Stimulated activated CD4-positive, alpha-beta T cell treated with anti-CD3 and anti-CD28 coated beads, Interleukin-2, amount 100 ng/mL, for 24 hours (primary cell): Measurements from ENCODE around the gene PPIC.

Source experiments
- DNase-seq, 2 donors: peaks; one replicate each; pipeline ENCODE4 v3.0.0-alpha.2; 2020

Gene PPIC

DNA sequence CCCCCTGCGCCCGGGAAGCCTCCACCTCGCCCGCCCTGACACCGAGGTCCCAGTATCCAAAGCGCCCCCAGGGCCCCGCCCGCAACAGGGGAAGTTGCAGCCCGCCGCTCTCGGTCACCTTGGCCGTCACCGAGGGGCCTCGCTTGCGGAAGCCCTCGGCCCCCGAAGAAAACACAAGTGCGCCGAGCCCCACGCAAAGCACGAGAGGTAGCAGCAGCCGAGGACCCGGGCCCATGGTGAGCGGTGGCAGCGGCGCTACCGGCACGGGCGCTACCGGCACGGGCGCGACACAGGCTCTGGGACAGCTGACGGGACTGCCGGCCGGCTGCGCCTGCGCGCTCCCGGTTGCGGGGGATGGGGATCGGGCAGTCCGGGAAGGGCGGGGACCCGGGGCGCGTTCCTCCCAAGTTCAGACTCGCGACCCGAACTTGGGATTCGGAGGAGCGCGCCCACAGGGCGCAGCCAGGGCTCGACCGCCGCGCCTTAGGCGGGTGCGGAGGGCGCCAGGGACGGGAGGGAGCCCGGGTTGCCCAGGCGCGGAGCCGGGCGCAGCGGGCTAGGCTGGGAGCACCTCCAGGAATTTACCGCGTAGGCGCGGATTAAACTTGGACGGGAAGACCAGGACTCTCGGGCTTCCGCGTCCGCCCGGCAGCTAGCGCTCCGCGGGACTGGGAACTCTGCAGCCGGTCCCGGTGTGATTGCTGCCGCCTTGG, at the start of gene PPIC:
TSS of gene PPIC (minus strand) at position 335 of the 713 bp plus-strand sequence. CDS start at position 235, 100 bp downstream.
- peak; percentile 19 to 41 for DNase-seq

DNA sequence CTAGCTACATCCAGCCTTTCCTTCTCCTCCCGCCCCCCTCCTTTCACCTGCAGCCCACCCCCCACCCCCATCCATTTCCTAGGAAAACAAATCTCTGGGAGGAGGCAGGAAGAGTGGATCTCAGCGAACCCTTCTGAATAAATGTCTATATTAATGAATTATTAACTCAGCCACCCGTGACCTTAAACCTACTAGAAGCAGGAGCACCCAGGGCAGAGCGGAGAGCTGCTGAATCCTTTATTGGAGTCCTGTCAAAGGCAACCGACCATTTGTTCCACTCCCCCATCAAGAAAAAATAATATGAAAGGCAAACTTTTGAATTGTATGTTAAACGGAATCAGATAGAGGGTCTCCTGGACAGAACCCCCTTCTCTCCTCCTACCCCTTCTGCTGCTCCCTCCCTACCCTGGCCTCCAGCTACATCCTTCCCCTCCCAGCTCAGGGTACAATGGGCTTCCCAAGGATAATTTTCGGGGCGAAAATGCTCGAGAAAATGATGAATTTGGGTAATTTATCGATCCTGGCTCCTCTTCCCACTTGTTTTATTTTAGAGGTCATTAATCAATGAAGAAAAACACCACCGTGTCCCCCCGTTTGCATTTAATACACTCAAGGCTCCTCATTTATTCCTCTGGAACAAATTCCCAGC, 49.2 kb upstream of the PPIC start:
- DNase-seq, result no peak

DNA sequence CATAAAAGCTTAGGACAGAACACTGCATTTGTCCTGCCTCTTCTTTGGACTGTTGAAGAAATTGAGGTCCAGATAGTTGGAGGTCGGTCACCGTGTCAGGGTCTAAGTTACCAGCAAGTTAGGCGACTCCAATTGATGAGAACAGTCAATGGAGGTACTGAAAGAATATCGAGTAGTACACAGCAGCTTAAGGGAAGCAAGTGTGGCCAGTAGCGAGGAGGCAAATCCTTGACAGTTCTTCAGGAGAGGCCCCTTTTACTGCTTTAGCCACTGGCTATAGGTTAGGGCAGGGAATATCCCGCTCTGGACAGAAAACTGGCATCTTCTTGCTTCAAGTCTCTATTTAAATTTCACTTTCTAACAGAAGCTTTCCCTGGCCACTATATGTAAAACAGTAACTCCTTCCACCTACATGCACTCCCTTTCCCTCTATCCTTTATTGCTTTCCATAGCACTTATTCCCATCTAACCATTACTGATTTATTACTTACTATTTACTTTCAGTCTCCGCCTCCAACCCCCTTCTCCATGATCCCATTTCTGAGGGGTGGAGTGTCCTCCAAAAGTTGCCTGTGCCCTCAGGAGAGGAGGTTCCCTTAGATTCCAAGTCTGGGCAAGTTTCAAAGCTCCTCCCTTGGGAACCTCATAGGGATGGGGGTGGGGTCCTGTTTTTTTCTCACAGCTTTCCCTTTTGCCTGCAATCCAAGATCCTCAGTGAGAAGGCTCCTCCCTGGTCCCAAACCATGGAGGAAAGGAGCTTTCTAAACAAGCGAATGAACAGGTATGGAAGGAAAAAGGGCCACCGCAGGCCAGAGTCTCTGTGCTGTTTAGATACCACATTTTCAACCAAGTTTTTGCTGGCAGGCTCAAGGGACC, 48.4 kb upstream of the PPIC start:
- DNase-seq, result no peak

DNA sequence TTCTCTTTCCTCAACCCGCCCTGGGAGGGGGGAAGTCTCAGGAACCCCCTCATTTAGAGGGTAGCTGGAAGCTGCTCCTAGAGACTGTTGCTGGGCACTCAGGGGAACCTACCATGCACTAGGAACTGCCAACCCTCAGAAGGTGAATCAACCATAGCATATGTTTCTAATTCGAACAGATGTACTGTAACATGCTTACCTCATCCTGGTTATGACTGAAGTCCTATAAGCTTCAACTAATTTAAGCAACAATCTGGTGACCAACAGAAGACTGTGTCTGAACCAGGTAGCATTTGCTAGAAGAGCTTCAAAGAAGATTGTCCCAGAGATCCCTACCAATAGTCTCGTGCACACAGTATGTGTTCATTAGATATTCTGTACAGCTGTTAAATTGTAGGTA, 46.8 kb upstream of the PPIC start:
- no peak for DNase-seq

DNA sequence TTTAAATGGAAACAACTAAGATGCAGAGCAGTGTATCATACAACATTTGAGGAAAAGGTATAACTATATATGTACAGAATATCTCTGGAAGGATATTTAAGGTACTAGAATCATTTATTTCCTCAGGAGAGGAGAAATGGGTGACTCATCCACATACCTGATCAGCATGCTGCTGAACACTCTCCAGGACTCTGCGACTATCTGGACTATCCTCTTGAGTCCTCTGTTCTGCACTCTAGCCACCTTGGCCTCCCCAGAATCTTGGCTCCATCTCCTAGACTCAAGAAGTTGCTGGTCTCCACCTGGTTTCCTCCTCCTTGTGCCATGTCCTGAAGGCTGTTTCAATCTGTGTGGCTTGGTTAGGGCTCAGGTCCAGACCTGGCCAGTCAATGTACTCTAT, 43.7 kb upstream of the PPIC start:
- DNase-seq, result no peak

DNA sequence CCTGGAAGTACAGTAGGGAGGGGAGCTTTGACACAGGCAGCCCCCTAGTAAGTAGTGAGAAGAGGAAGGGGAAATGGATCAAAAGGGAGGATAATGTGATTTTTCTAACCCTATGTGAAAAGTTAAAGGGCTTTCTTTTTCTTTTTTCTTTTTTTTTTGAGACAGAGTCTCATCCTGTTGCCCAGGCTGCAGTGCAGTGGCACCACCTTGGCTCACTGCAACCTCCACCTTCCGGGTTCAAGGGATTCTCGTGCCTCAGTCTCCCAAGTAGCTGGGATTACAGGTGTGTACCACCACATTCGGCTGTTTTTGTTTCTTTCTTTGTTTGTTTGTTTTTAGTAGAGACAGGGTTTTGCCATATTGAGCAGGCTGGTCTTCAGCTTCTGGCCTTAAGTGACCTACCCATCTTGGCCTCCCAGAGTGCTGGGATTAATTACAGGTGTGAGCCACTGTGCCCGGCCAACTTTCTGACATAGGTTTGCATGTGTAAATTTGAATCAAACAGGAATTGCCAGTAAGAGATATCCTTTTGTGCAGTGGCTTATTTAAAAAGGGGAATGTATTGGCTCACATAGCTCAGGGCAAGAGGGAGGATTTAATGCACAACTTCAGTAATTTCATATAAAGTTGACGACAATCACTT, 39.1 kb upstream of the PPIC start:
- no peak for DNase-seq

DNA sequence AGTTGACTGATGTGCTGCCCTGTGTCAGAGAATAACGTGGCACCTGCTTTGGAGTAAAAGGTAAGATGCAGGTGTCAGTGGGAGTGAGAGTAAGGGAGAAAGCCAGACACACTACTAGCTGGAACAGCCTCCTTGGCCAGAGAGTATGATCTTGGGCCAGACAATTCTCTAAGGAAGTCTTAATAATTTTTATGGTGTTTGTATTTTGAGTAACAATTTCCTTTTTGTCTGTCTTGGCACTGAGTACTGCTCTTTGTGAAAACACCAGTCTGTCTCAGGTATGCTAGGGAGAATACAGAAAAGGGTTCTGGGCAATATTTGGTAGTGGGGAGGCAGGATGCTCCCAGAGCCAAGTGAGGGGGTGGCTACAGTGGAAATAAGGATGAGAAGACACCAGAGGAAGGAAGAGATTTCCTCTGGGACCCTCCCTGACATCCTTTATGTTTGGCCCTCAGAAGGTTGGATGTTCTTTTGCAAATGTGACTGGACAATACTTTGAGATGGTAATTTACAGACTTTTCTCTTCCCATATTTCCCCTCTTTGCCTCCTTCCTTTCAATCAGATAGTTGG, 31.9 kb upstream of the PPIC start:
- DNase-seq, result no peak

DNA sequence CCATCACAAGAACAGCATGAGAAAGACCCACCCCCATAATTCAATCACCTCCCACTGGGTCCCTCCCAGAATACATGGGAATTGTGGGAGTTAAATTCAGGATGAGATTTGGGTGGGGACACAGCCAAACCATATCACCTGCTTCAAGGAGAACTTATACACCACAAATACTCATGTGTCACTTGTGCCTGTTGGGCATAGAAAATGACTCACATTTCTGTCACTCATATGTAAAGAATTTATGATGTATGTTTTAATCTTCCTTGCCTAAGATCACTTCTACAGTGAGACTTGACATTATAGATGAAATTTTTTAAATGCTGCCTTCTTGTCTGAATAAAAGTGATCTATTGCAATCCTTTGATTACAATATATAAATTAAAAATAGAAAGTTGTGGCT, 29.5 kb upstream of the PPIC start:
- no peak for DNase-seq

DNA sequence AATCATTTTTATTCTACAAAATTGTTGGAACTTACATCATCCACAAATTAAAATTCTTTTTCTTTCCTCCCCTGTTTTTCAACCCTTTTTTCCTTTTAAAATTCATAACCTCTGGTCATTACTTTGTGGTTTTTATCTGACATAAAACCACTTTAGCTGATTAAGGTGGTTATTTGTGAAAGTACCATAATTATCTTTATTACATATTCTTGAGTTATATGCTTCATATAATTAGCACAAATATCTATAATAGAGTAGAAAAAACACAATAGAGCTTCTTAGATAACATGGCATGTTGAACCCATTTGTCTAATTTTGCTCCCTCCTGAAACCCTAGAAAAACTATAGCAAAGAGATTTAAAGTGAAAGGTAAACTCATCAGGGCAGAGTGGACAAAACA, 22.9 kb upstream of the PPIC start:
- DNase-seq, result no peak

DNA sequence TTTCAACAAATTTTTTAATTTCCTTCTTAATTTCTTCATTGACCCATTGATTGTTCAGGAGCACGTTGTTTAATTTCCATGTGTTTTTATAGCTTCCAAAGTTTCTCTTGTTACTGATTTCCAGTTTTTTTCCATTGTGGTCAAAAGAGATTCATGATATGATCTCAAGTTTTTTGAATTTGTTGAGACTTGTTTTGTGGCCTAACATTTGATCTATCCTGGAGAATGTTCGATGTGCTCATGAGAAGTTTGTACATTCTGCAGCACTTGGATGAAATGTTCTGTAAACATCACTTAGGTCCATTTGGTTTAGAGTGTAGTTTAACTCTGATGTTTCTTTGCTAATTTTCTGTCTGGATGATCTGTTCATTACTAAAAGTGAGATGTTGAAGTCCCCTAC, 14.7 kb upstream of the PPIC start:
- DNase-seq, result no peak

DNA sequence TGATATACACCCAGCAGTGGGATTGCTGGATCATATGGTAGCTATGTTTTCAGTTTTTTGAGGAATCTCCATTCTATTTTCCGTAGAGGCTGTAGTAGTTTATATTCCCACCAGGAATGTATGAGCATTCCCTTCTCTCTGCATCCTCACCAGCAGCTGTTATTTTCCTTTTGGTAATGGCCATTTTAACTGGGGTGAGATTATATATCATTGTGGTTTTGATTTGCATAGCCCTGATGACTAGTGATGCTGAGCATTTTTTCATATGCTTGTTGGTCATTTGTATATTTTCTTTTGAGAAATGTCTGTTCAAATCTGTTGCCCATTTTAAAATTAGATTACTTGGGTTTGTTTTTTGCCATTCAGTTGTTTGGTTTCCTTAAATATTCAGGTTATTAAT, 11.2 kb upstream of the PPIC start:
- no peak for DNase-seq

DNA sequence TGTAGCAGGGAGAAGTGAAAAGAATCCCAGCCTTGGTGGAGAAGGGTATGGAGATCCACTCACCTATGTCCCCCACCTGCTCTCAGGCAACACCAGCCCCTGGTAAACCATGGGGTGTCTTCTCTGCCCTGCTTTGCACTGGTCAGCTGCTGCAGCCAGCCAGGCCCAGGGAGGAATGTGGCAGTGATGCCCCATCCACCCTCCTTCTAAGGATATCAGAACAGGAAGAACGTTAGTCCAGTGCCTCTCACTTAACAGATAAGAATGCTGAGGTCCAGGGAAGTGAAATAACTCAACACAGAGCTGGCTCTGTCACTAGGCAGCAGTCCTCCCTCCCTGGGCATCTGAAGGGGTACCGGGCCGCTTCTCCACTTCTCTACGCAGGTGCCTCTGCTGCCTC, 9.7 kb upstream of the PPIC start:
- no peak for DNase-seq

DNA sequence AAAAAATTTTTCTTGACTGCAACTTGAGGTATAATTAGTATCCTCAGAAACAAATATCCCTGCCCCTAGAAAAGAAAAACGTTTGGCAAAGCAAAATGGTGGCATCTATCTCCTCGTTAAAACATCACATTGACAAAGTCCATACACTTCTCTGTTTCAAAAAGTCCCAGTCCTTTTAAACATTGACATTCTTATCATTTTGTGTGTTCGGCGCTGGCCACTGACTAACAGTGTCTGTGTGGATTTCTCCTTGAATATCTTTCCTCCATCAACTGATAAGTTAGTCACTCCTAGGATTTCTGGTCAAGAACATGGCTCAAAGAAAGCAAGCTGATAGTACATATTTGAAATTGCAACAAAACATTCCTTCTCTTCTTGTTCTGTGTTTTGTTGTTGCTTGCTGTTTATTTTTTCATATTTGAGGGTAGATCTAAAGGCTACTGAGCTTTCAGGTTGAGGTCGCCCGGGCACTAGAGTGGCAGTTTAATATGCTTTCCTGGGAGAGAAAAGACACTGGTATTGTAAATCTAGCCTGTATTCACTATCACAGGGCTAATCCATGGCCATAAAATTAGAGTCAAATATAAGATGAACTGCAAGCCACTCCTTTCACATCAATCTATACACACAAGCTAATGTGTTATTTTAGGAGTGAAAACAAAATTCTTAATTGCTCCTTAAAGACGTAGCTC, 8.5 kb upstream of the PPIC start:
- no peak for DNase-seq

DNA sequence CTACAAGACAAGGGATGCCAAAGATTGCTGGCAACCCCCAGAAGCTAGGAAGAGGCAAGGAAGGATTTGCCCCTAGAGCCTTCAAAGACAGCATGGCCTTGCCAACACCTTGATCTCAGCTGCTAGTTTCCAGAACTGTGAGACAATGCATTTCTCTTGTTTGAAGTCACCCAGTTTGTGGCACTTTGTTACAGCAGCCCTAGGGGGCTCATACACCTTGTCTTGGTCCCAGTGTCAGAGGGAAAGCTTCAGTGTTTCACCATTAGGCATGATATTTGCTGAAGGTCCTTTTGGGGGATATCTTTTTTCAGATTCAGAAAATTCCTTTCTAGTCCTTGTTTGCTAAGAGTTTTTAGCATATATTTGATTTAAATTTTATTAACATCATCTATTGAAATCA, 3.1 kb upstream of the PPIC start:
- DNase-seq, result no peak

DNA sequence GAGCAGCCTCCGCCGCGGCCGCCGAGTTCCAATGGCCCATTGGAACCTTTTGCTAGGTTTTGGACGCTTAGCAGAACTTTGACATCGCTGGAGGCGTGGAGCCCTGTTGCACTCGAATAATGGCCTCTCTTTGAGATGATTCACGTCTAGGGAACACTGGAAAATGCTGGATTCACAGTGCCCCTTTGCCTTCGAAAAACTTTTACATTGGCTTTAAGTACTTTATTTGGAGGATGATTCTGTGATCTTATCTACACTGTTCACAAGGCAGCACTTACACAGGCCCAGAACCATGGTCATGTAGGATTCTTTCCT, 536 bp upstream of the PPIC start:
- DNase-seq, result no peak

DNA sequence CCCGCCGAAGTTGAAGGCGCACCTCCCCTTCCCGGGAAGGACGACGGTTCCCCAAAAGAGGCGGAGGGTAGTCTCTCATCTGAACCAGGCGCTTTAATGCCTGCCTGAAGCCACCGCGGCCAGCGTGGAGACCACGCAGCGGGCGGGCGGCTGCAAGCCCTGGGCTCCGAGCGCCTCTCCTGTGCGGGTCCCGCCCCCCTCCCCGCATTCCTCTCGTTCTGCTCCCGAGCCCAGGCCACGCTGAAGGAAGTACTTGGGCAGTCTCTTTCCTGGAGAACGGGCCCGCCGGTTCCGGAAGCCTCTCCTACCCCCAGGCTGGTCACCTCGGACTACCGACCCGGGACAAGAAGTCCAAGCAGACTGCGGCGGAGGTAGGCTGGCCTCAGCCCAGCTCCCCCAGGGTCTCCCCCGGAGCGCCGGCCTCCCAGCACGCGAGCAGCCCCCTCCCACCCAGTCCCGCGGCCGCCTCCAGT, 571 bp downstream of the PPIC start:
- no peak for DNase-seq

DNA sequence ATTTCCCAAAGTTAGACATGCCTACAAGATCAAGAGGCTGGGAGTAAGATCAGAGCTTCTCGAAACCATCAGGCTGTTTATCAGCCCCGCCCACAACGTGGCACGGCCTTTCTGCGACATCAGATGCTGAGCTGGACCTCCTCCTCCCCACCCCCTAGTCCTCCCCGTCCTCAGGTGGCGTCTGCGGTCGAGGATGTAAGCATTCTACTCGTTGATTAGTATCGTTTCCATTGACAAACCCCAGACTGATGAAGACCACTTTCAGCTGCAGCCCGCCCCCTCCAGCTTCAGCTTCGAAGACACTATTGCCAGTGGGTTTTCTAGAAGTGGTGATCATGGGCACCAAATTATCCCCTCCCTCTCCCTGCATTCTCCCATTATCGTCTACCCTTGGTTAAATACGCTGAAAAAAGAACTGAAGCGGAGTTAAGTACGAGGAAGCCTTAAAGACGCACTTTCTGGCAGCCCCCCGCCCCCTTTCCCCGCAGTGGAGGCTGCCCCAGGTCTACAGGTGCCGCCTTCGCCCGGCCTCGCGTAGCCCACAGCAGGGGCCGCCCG, 1.1 kb downstream of the PPIC start:
- peak in 1 of 2 donors; percentile 14 for DNase-seq

DNA sequence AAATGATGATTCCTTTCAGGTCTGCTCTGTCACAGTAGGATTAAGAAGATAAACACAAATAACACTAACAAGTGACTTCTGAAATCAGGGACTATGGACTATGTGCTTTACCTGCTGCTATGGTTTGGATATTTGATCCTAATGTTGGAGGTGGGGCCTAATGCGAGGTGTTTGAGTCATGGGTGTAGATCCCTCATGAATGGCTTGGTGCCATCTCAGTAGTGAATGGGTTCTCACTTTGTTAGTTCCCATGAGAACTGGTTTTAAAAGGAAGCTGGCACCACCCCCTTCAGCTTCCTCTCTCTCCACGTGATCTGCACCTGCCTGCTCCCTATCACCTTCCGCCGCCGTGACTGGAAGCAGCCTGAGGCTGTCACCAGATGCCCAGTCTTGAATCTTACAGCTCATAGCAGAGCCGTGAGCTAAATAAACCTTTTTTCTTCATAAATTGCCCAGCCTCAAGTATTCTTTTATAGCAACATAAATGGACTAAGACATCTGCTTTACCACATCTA, 3.3 kb downstream of the PPIC start:
- no peak for DNase-seq

DNA sequence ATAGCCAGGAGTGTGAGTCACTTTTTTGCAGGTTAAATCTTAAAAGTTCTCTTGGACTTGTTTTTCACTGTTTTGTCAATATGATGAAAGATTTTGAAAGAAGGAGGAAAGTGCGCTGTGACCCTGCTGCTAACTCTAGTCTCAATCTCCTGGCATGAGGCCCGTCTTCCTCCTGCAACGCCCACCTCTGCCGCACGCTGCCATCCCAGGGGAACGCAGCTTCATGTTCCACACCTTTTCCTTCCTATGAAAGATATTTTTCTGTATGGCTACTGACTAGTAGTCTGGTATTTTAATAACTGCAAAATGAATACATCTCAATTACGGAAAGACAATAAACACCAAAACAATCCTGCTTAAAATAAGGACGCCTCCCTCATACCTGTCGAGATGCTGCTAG, 8.3 kb downstream of the PPIC start:
- no peak for DNase-seq

DNA sequence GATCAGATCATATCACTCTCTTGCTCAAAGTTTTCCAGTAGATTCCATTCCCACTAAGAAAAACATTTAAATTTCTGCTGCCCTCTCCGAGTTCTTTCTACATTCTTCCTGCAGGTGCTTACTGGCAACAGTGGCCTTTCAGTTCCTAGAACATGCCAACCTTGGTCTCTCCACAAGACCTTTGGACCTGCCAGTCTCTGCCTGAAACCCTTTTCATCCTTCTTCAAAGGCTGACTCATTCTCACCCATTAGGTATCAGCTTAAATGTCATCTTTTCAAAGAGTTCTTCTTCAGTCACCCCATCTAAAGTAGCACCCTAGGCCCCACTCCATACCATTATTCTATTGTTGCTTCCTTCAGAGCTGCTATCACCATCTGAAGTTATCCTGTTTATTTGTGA, 21.8 kb downstream of the PPIC start:
- no peak for DNase-seq

DNA sequence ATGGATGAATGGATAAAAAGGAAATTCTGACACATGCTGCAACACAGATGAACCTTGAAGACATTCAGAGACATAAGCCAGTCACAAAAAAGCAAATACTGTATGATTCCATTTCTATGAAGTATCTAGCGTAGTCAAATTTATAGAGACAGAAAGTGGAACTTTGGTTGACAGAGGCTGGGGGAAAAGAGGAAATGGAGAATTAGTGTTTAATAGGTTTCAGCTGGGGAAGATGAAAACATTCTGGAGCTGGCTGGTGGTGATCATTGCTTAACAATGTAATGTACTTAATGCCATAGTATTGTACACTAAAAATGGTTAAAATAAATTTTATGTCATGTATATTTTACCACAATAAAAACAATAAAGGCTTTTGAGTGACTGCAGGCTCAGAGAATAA, 24.2 kb downstream of the PPIC start:
- no peak for DNase-seq

DNA sequence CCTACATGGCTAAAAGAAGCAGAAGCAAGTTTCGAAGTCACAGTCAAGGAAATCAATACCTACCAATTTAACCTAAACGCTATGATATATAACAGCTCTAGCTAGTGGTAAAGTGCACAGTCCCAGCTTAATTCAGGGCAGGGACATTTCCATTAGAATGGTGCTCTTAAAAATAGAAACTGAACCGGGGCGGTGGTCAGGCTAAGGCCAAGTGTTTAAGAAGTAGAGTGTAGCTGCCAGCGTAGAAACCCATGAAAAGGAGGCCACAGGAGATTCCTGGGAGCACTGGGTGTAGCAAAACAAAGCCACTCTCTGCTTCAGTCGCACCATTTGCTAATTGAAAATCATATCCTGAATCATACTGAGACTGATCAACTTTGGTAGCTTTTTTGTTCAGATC, 28.8 kb downstream of the PPIC start:
- no peak for DNase-seq
